Activated naive CD4-positive, alpha-beta T cell treated with anti-CD3 and anti-CD28 coated beads, Interleukin-2, amount 50 U/mL, for 24 hours (primary cell): Measurements from ENCODE around the gene AQR.

Source experiments
- H3K27ac Mint-ChIP-seq: one replicate; pipeline ENCODE4 v1.8.0; 2021; ENCODE audit warnings: mild to moderate bottlenecking, mixed read lengths
- H3K27me3 Mint-ChIP-seq: one replicate; pipeline ENCODE4 v1.8.0; 2021; ENCODE audit warnings: mixed read lengths
- H3K36me3 Mint-ChIP-seq: one replicate; pipeline ENCODE4 v1.8.0; 2021; ENCODE audit warnings: mixed read lengths
- H3K4me1 Mint-ChIP-seq: one replicate; pipeline ENCODE4 v1.8.0; 2021; ENCODE audit warnings: mixed read lengths
- H3K4me3 Mint-ChIP-seq: one replicate; pipeline ENCODE4 v1.8.0; 2021; ENCODE audit warnings: mild to moderate bottlenecking, mixed read lengths
- H3K9me3 Mint-ChIP-seq: one replicate; pipeline ENCODE4 v1.8.0; 2021; ENCODE audit warnings: mixed read lengths

AQR gene

GRCh38 chr15:34861214-34861613, 108.3 kb downstream of the AQR start:
- no peak overlapping the region for H3K4me3 Mint-ChIP-seq
- no peaks in the 10 kb centered on the region for H3K4me1 Mint-ChIP-seq
- no peaks in the 10 kb centered on the region for H3K9me3 Mint-ChIP-seq
- peaks cover 26% of the 10 kb centered on the region for H3K36me3 Mint-ChIP-seq
- no peak overlapping the region for H3K27ac Mint-ChIP-seq
- no peaks in the 10 kb centered on the region for H3K27me3 Mint-ChIP-seq

GRCh38 chr15:34855893-34856292, 113.6 kb downstream of the AQR start:
- H3K27ac Mint-ChIP-seq, result no peak overlapping the region
- no peaks in the 10 kb centered on the region for H3K27me3 Mint-ChIP-seq
- no peaks in the 10 kb centered on the region for H3K4me1 Mint-ChIP-seq
- H3K9me3 Mint-ChIP-seq, result no peaks in the 10 kb centered on the region
- H3K4me3 Mint-ChIP-seq, result no peak overlapping the region
- peaks cover 27% of the 10 kb centered on the region for H3K36me3 Mint-ChIP-seq

GRCh38 chr15:34855413-34855812, 114.1 kb downstream of the AQR start:
- Mint-ChIP-seq H3K4me1 (no peaks in the 10 kb centered on the region), H3K4me3 (no peak overlapping the region), H3K27me3 (no peaks in the 10 kb centered on the region), H3K9me3 (no peaks in the 10 kb centered on the region), H3K27ac (no peak overlapping the region), H3K36me3 (peaks cover 27% of the 10 kb centered on the region)

GRCh38 chr15:34854232-34854631, 115.3 kb downstream of the AQR start:
- no peaks in the 10 kb centered on the region for H3K27me3 Mint-ChIP-seq
- H3K4me3 Mint-ChIP-seq, result no peak overlapping the region
- peaks cover 20% of the 10 kb centered on the region for H3K36me3 Mint-ChIP-seq
- no peaks in the 10 kb centered on the region for H3K9me3 Mint-ChIP-seq
- no peaks in the 10 kb centered on the region for H3K4me1 Mint-ChIP-seq
- H3K27ac Mint-ChIP-seq, result no peak overlapping the region

- no peaks in the 10 kb centered on the region for H3K27me3 Mint-ChIP-seq
- H3K4me3 Mint-ChIP-seq, result no peak overlapping the region
- peaks cover 14% of the 10 kb centered on the region for H3K36me3 Mint-ChIP-seq
- H3K4me1 Mint-ChIP-seq, result no peaks in the 10 kb centered on the region
- no peak overlapping the region for H3K27ac Mint-ChIP-seq
- no peaks in the 10 kb centered on the region for H3K9me3 Mint-ChIP-seq
Measured at GRCh38 chr15:34853001-34853758, 116.4 kb downstream of the AQR start.

GRCh38 chr15:34851751-34852150, 117.8 kb downstream of the AQR start:
- no peak overlapping the region for H3K4me3 Mint-ChIP-seq
- H3K9me3 Mint-ChIP-seq, result no peaks in the 10 kb centered on the region
- H3K27ac Mint-ChIP-seq, result no peak overlapping the region
- H3K4me1 Mint-ChIP-seq, result no peaks in the 10 kb centered on the region
- H3K36me3 Mint-ChIP-seq, result peaks cover 11% of the 10 kb centered on the region
- H3K27me3 Mint-ChIP-seq, result no peaks in the 10 kb centered on the region

GRCh38 chr15:34851007-34851406, 118.5 kb downstream of the AQR start:
- Mint-ChIP-seq H3K9me3 (no peaks in the 10 kb centered on the region), H3K36me3 (peaks cover 11% of the 10 kb centered on the region), H3K4me1 (no peaks in the 10 kb centered on the region), H3K27ac (no peak overlapping the region), H3K27me3 (no peaks in the 10 kb centered on the region), H3K4me3 (no peak overlapping the region)

- no peak overlapping the region for H3K27ac Mint-ChIP-seq
- no peaks in the 10 kb centered on the region for H3K27me3 Mint-ChIP-seq
- peaks cover 8% of the 10 kb centered on the region for H3K36me3 Mint-ChIP-seq
- H3K4me3 Mint-ChIP-seq, result no peak overlapping the region
- no peaks in the 10 kb centered on the region for H3K9me3 Mint-ChIP-seq
- no peaks in the 10 kb centered on the region for H3K4me1 Mint-ChIP-seq
Measured at GRCh38 chr15:34850121-34850520, 119.4 kb downstream of the AQR start.

GRCh38 chr15:34849364-34849959, 120.1 kb downstream of the AQR start:
- H3K4me1 Mint-ChIP-seq, result no peaks in the 10 kb centered on the region
- no peaks in the 10 kb centered on the region for H3K27me3 Mint-ChIP-seq
- no peak overlapping the region for H3K27ac Mint-ChIP-seq
- H3K36me3 Mint-ChIP-seq, result peaks cover 5% of the 10 kb centered on the region
- H3K4me3 Mint-ChIP-seq, result no peak overlapping the region
- H3K9me3 Mint-ChIP-seq, result no peaks in the 10 kb centered on the region

GRCh38 chr15:34847598-34847997, 121.9 kb downstream of the AQR start:
- H3K27me3 Mint-ChIP-seq, result no peaks in the 10 kb centered on the region
- H3K27ac Mint-ChIP-seq, result no peak overlapping the region
- H3K9me3 Mint-ChIP-seq, result no peaks in the 10 kb centered on the region
- no peak overlapping the region for H3K4me3 Mint-ChIP-seq
- peaks cover 4% of the 10 kb centered on the region for H3K36me3 Mint-ChIP-seq
- no peaks in the 10 kb centered on the region for H3K4me1 Mint-ChIP-seq

GRCh38 chr15:34841262-34841725, 128.2 kb downstream of the AQR start:
- Mint-ChIP-seq H3K27ac (no peak overlapping the region), H3K4me3 (no peak overlapping the region), H3K9me3 (no peaks in the 10 kb centered on the region), H3K27me3 (no peaks in the 10 kb centered on the region), H3K36me3 (peaks cover 2% of the 10 kb centered on the region), H3K4me1 (no peaks in the 10 kb centered on the region)

- Mint-ChIP-seq H3K4me3 (no peak overlapping the region), H3K27me3 (peaks cover 5% of the 10 kb centered on the region), H3K27ac (no peak overlapping the region), H3K4me1 (no peaks in the 10 kb centered on the region), H3K36me3 (peaks cover 5% of the 10 kb centered on the region), H3K9me3 (peaks cover 18% of the 10 kb centered on the region)
Measured at GRCh38 chr15:34838282-34838681, 131.3 kb downstream of the AQR start.

- peaks cover 7% of the 10 kb centered on the region for H3K27me3 Mint-ChIP-seq
- H3K27ac Mint-ChIP-seq, result no peak overlapping the region
- H3K4me1 Mint-ChIP-seq, result no peaks in the 10 kb centered on the region
- peaks cover 18% of the 10 kb centered on the region for H3K9me3 Mint-ChIP-seq
- H3K4me3 Mint-ChIP-seq, result no peak overlapping the region
- H3K36me3 Mint-ChIP-seq, result peaks cover 3% of the 10 kb centered on the region
Measured at GRCh38 chr15:34837246-34838016, 132.1 kb downstream of the AQR start.

GRCh38 chr15:34828145-34828911, 141.2 kb downstream of the AQR start:
- Mint-ChIP-seq H3K27me3 (peaks cover 14% of the 10 kb centered on the region), H3K9me3 (no peaks in the 10 kb centered on the region), H3K4me1 (no peaks in the 10 kb centered on the region), H3K27ac (no peak overlapping the region), H3K4me3 (no peak overlapping the region), H3K36me3 (peaks cover 2% of the 10 kb centered on the region)

- no peaks in the 10 kb centered on the region for H3K9me3 Mint-ChIP-seq
- no peak overlapping the region for H3K4me3 Mint-ChIP-seq
- no peaks in the 10 kb centered on the region for H3K4me1 Mint-ChIP-seq
- H3K27ac Mint-ChIP-seq, result no peak overlapping the region
- H3K36me3 Mint-ChIP-seq, result no peaks in the 10 kb centered on the region
- peaks cover 33% of the 10 kb centered on the region for H3K27me3 Mint-ChIP-seq
Measured at GRCh38 chr15:34821831-34822230, 147.7 kb downstream of the AQR start.
